ENCODE measurements around the gene PCBD2. TPM values are rescaled to one million over a fixed set of nuclear protein-coding genes. Genes with fewer than 3 reads are reported as not detected.
"Not testable (repeated sequence)": the region's sequence is repeated elsewhere in the genome, so short reads cannot be mapped to it uniquely, and the experiment has no call there.

Gene PCBD2
- polyA plus RNA-seq, 3 donors = 9.0 to 12.6 (median 9.0) TPM

DNA sequence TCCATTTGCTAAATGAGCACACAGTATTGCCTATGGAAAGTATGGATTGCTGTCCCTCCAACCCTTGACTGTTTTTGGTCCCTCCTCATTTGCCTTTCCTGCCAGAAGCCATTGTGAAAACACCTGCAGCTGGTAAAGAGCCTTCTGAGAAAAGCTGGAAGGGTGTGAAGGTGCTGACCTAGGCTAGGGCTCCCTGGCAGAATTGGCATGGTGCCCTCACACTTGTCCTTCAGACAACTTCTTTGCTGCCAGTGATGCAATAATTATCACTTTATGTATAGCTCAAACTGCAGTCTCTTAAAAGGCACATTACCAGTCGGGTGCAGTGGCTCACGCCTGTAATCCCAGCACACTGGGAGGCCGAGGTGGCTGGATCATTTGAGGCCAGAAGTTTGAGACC is 26.5 kb upstream of the PCBD2 start:
- peaks cover 21 to 31% of the 10 kb centered on the region in 2 donors for H3K36me3 Mint-ChIP-seq
- peaks cover 0 to 5% (median 0%) of the 10 kb centered on the region in 7 donors for H3K9me3 Mint-ChIP-seq
- Histone ChIP-seq H3K4me2 (replicated peaks; ENCODE audit: extremely low read depth, low read length, poor library complexity, severe bottlenecking) (no peak overlapping the region), H2AFZ (ENCODE audit: insufficient read depth, low read depth, low read length, poor library complexity, severe bottlenecking) (no peak overlapping the region), H3K27me3 (ENCODE audit: control insufficient read depth in 2 of 2, insufficient read depth in 2 of 2, low read length in 2 of 2) (no peaks in the 10 kb centered on the region), H3K4me3 (replicated peaks in 1 of 3; ENCODE audit: low read depth in 2 of 3, low read length in 3 of 3) (no peak overlapping the region), H3K9me3 (replicated peaks in 1 of 2; ENCODE audit: control insufficient read depth in 1 of 2, insufficient read depth in 1 of 2, low read length in 2 of 2) (no peaks in the 10 kb centered on the region), H3K27ac (ENCODE audit: low read depth in 1 of 2, low read length in 2 of 2) (no peak overlapping the region), H3K9ac (ENCODE audit: insufficient read depth, low read length, poor library complexity, severe bottlenecking) (no peak overlapping the region), H4K20me1 (ENCODE audit: insufficient read depth, low read length) (peaks cover 20% of the 10 kb centered on the region), H3K36me3 (replicated peaks in 1 of 2; ENCODE audit: control insufficient read depth in 1 of 2, insufficient read depth in 2 of 2, low read length in 2 of 2) (peaks cover 0 to 14% of the 10 kb centered on the region in 2 donors), H3K79me2 (ENCODE audit: insufficient read depth, low read length) (peaks cover 64% of the 10 kb centered on the region), H3K4me1 (ENCODE audit: control insufficient read depth in 1 of 2, insufficient read depth in 2 of 2, low read length in 2 of 2) (peaks cover 13 to 20% of the 10 kb centered on the region in 2 donors)
- peaks cover 0 to 2% (median 0%) of the 10 kb centered on the region in 3 donors for H3K27me3 Mint-ChIP-seq (ENCODE audit: low read depth in 3 of 3)
- no CpG with 5 or more reads among the region's 3 CpGs for WGBS (ENCODE audit: insufficient coverage)
- TF ChIP-seq, protein P1, sequence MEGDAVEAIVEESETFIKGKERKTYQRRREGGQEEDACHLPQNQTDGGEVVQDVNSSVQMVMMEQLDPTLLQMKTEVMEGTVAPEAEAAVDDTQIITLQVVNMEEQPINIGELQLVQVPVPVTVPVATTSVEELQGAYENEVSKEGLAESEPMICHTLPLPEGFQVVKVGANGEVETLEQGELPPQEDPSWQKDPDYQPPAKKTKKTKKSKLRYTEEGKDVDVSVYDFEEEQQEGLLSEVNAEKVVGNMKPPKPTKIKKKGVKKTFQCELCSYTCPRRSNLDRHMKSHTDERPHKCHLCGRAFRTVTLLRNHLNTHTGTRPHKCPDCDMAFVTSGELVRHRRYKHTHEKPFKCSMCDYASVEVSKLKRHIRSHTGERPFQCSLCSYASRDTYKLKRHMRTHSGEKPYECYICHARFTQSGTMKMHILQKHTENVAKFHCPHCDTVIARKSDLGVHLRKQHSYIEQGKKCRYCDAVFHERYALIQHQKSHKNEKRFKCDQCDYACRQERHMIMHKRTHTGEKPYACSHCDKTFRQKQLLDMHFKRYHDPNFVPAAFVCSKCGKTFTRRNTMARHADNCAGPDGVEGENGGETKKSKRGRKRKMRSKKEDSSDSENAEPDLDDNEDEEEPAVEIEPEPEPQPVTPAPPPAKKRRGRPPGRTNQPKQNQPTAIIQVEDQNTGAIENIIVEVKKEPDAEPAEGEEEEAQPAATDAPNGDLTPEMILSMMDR (IDR thresholded peaks at IDR 0.05) = no peak
- DNase-seq = no peak
- no peak overlapping the region for H3K4me3 Mint-ChIP-seq
- H3K27ac Mint-ChIP-seq = peak overlapping the region in 1 of 7 donors; percentile 75
- intact Hi-C loops (cut with micrococcal nuclease) = no loop called here
- H3K4me1 Mint-ChIP-seq = peaks cover 25% of the 10 kb centered on the region

DNA sequence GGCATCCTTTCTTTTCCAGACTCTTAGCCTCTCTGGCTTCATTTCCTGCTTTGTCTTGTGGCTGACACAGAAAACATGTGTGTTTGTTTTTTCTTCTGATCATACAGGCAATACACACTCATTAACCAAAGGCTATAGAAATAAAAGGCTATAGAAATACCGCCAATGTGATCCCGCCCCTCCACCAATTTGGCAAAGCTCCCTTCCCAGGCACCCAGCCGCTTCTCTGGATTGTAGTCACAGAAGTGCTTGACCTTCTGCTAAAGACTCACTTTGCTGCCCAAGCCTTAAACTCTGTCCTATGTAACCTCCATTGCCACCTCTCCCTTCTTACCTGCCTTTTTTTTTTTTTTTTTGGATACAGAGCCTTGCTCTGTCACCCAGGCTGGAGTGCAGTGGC is 25.5 kb upstream of the PCBD2 start:
- Mint-ChIP-seq H3K36me3 (peaks cover 21 to 31% of the 10 kb centered on the region in 2 donors), H3K4me1 (peaks cover 23% of the 10 kb centered on the region), H3K27me3 (ENCODE audit: low read depth in 3 of 3) (peaks cover 0 to 2% (median 0%) of the 10 kb centered on the region in 3 donors), H3K9me3 (peaks cover 0 to 2% (median 0%) of the 10 kb centered on the region in 7 donors), H3K4me3 (peak overlapping the region in 1 of 2 donors; percentile 41), H3K27ac (peak overlapping the region in 1 of 7 donors; percentile 21)
- no peak overlapping the region for H2AFZ ChIP-seq (ENCODE audit: insufficient read depth, low read depth, low read length, poor library complexity, severe bottlenecking)
- DNase-seq = no peak
- peaks cover 63% of the 10 kb centered on the region for H3K79me2 ChIP-seq (ENCODE audit: insufficient read depth, low read length)
- H3K4me3 ChIP-seq (replicated peaks in 1 of 3; ENCODE audit: low read depth in 2 of 3, low read length in 3 of 3) = no peak overlapping the region
- WGBS (ENCODE audit: insufficient coverage) = 100% methylated on average over 3 of the region's 3 CpGs
- TF ChIP-seq, protein P1 (IDR thresholded peaks at IDR 0.05) = no peak
- H3K27ac ChIP-seq (ENCODE audit: low read depth in 1 of 2, low read length in 2 of 2) = no peak overlapping the region
- H3K9ac ChIP-seq (ENCODE audit: insufficient read depth, low read length, poor library complexity, severe bottlenecking) = no peak overlapping the region
- intact Hi-C loops (cut with micrococcal nuclease) = no loop called here
- H3K4me1 ChIP-seq (ENCODE audit: control insufficient read depth in 1 of 2, insufficient read depth in 2 of 2, low read length in 2 of 2) = peaks cover 6 to 13% of the 10 kb centered on the region in 2 donors
- no peaks in the 10 kb centered on the region for H3K27me3 ChIP-seq (ENCODE audit: control insufficient read depth in 2 of 2, insufficient read depth in 2 of 2, low read length in 2 of 2)
- H3K9me3 ChIP-seq (replicated peaks in 1 of 2; ENCODE audit: control insufficient read depth in 1 of 2, insufficient read depth in 1 of 2, low read length in 2 of 2) = no peaks in the 10 kb centered on the region
- H3K36me3 ChIP-seq (replicated peaks in 1 of 2; ENCODE audit: control insufficient read depth in 1 of 2, insufficient read depth in 2 of 2, low read length in 2 of 2) = peaks cover 0 to 14% of the 10 kb centered on the region in 2 donors
- no peak overlapping the region for H3K4me2 ChIP-seq (replicated peaks; ENCODE audit: extremely low read depth, low read length, poor library complexity, severe bottlenecking)
- H4K20me1 ChIP-seq (ENCODE audit: insufficient read depth, low read length) = peaks cover 24% of the 10 kb centered on the region

DNA sequence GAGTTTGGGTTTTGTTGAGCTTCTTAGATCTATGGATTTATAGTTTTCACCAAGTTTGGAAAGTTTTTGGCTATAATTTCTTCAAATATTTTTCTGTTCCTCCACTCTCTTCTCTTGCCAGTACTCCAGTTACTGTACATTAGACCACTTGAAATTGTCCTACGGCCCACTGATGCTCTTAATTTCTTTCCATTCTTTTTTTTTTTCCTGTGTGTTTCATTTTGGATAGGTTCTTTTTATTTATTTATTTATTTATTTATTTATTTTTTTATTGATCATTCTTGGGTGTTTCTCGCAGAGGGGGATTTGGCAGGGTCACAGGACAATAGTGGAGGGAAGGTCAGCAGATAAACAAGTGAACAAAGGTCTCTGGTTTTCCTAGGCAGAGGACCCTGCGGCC is 24.0 kb upstream of the PCBD2 start:
- peaks cover 13% of the 10 kb centered on the region for H3K4me1 Mint-ChIP-seq
- H2AFZ ChIP-seq (ENCODE audit: insufficient read depth, low read depth, low read length, poor library complexity, severe bottlenecking) = not testable (repeated sequence)
- peaks cover 59% of the 10 kb centered on the region for H3K79me2 ChIP-seq (ENCODE audit: insufficient read depth, low read length)

More for the DNA sequence above, 24.0 kb upstream of the PCBD2 start:
- H4K20me1 ChIP-seq (ENCODE audit: insufficient read depth, low read length) = peaks cover 37% of the 10 kb centered on the region
- H3K4me2 ChIP-seq (replicated peaks; ENCODE audit: extremely low read depth, low read length, poor library complexity, severe bottlenecking); H3K9me3 ChIP-seq (replicated peaks in 1 of 2; ENCODE audit: control insufficient read depth in 1 of 2, insufficient read depth in 1 of 2, low read length in 2 of 2); DNase-seq; H3K27ac ChIP-seq (ENCODE audit: low read depth in 1 of 2, low read length in 2 of 2); H3K9me3 Mint-ChIP-seq; H3K4me1 ChIP-seq (ENCODE audit: control insufficient read depth in 1 of 2, insufficient read depth in 2 of 2, low read length in 2 of 2); H3K9ac ChIP-seq (ENCODE audit: insufficient read depth, low read length, poor library complexity, severe bottlenecking); H3K4me3 Mint-ChIP-seq; intact Hi-C loops (cut with micrococcal nuclease); H3K27me3 ChIP-seq (ENCODE audit: control insufficient read depth in 2 of 2, insufficient read depth in 2 of 2, low read length in 2 of 2); H3K4me3 ChIP-seq (replicated peaks in 1 of 3; ENCODE audit: low read depth in 2 of 3, low read length in 3 of 3); H3K27me3 Mint-ChIP-seq (ENCODE audit: low read depth in 3 of 3): not testable (repeated sequence)
- no CpG with 5 or more reads among the region's 3 CpGs for WGBS (ENCODE audit: insufficient coverage)
- H3K36me3 ChIP-seq (replicated peaks in 1 of 2; ENCODE audit: control insufficient read depth in 1 of 2, insufficient read depth in 2 of 2, low read length in 2 of 2) = peaks cover 0 to 16% of the 10 kb centered on the region in 2 donors
- peaks cover 21 to 31% of the 10 kb centered on the region in 2 donors for H3K36me3 Mint-ChIP-seq
- peak overlapping the region in 1 of 7 donors; percentile 0 for H3K27ac Mint-ChIP-seq

Data from CD14-positive monocyte (primary cell).